H9 (cell line): Measurements from ENCODE around the gene MRTFB. TPM values are rescaled to one million over a fixed set of nuclear protein-coding genes. Genes with fewer than 3 reads are reported as not detected.
A peak's percentile ranks its signal among the peaks of the same experiment; 100 is the strongest.

ENCODE experiments used
- DNase-seq: peaks from one replicate; pipeline ENCODE4 v3.0.0-alpha.2; 2017
- H2AFZ ChIP-seq: one replicate; pipeline ENCODE4 v1.6.1; 2013; ENCODE audit warnings: mild to moderate bottlenecking, low read length, control low read depth, moderate library complexity
- H2AK5ac ChIP-seq: 2 replicates; pipeline ENCODE4 v1.6.1; 2013; ENCODE audit warnings: low read length, control low read depth, mixed read lengths; ENCODE audit not compliant: insufficient read length
- H2BK120ac ChIP-seq: one replicate; pipeline ENCODE4 v1.6.1; 2013; ENCODE audit warnings: low read depth, mild to moderate bottlenecking, low read length, control low read depth, inconsistent platforms; ENCODE audit not compliant: poor library complexity, severe bottlenecking
- H2BK12ac ChIP-seq: 2 replicates; pipeline ENCODE4 v1.6.1; 2013; ENCODE audit warnings: low read length, control low read depth, mixed read lengths, low read depth; ENCODE audit not compliant: insufficient read length
- H2BK15ac ChIP-seq: 2 replicates; pipeline ENCODE4 v1.6.1; 2013; ENCODE audit warnings: low read depth, low read length, control low read depth
- H2BK20ac ChIP-seq: one replicate; pipeline ENCODE4 v1.6.1; 2013; ENCODE audit warnings: low read depth, mild to moderate bottlenecking, low read length, control low read depth, inconsistent platforms; ENCODE audit not compliant: poor library complexity, severe bottlenecking
- H2BK5ac ChIP-seq: 2 replicates; pipeline ENCODE4 v1.6.1; 2013; ENCODE audit warnings: low read length, control low read depth, mixed read lengths; ENCODE audit not compliant: insufficient read length
- H3K14ac ChIP-seq: 2 replicates; pipeline ENCODE4 v1.6.1; 2013; ENCODE audit warnings: low read length, control low read depth; ENCODE audit not compliant: insufficient read depth
- H3K18ac ChIP-seq: 2 replicates; pipeline ENCODE4 v1.6.1; 2013; ENCODE audit warnings: low read depth, mild to moderate bottlenecking, mixed read lengths, low read length, control low read depth; ENCODE audit not compliant: insufficient read length
- H3K23ac ChIP-seq: 2 replicates; pipeline ENCODE4 v1.6.1; 2013; ENCODE audit warnings: low read length, control low read depth, mixed read lengths, low read depth; ENCODE audit not compliant: insufficient read length
- H3K23me2 ChIP-seq: 2 replicates; pipeline ENCODE4 v1.6.1; 2013; ENCODE audit warnings: low read depth, mild to moderate bottlenecking, mixed read lengths, low read length, control low read depth; ENCODE audit not compliant: insufficient read length, poor library complexity, severe bottlenecking
- H3K27ac ChIP-seq: 2 replicates; pipeline ENCODE4 v1.5.1; 2013; ENCODE audit warnings: low read length, control low read depth, mixed read lengths, low read depth; ENCODE audit not compliant: insufficient read length
- H3K27me3 ChIP-seq: 2 replicates; pipeline ENCODE4 v1.6.1; 2013; ENCODE audit warnings: low read length, control low read depth, inconsistent platforms; ENCODE audit not compliant: insufficient read depth
- H3K4ac ChIP-seq: 2 replicates; pipeline ENCODE4 v1.6.1; 2013; ENCODE audit warnings: low read depth, mild to moderate bottlenecking, control low read depth, inconsistent platforms, low read length, moderate library complexity
- H3K4me1 ChIP-seq: 2 replicates; pipeline ENCODE4 v1.6.1; 2013; ENCODE audit warnings: low read length, control low read depth, inconsistent platforms; ENCODE audit not compliant: insufficient read depth
- H3K4me2 ChIP-seq: 2 replicates; pipeline ENCODE4 v1.6.1; 2013; ENCODE audit warnings: low read length, control low read depth, mixed read lengths; ENCODE audit not compliant: insufficient read length, insufficient read depth
- H3K56ac ChIP-seq: 2 replicates; pipeline ENCODE4 v1.6.1; 2013; ENCODE audit warnings: low read depth, mild to moderate bottlenecking, mixed read lengths, low read length, control low read depth; ENCODE audit not compliant: insufficient read length
- H3K79me1 ChIP-seq: 2 replicates; pipeline ENCODE4 v1.6.1; 2013; ENCODE audit warnings: low read depth, mild to moderate bottlenecking, moderate library complexity, low read length, control low read depth, inconsistent platforms; ENCODE audit not compliant: insufficient read depth, poor library complexity, severe bottlenecking
- H3K79me2 ChIP-seq: 2 replicates; pipeline ENCODE4 v1.6.1; 2013; ENCODE audit warnings: low read length, control low read depth, inconsistent platforms; ENCODE audit not compliant: insufficient read depth
- H3K9ac ChIP-seq: 2 replicates; pipeline ENCODE4 v1.6.1; 2013; ENCODE audit warnings: low read length, control low read depth, mixed read lengths; ENCODE audit not compliant: insufficient read length; ENCODE audit errors: extremely low read depth
- H3K9me3 ChIP-seq: one replicate; pipeline ENCODE4 v1.6.1; 2013; ENCODE audit warnings: low read depth, low read length, inconsistent platforms; ENCODE audit not compliant: control insufficient read depth
- H3T11ph ChIP-seq: one replicate; pipeline ENCODE4 v1.6.1; 2013; ENCODE audit warnings: mild to moderate bottlenecking, low read length, control low read depth, inconsistent platforms
- H4K20me1 ChIP-seq: one replicate; pipeline ENCODE4 v1.6.1; 2013; ENCODE audit not compliant: control insufficient read depth, insufficient read length, insufficient read depth
- H4K5ac ChIP-seq: 2 replicates; pipeline ENCODE4 v1.6.1; 2013; ENCODE audit warnings: low read depth, mild to moderate bottlenecking, mixed read lengths, low read length, control low read depth; ENCODE audit not compliant: insufficient read length
- H4K8ac ChIP-seq: replicated peaks from 2 replicates; pipeline ENCODE4 v1.6.1; 2013; ENCODE audit warnings: low read length, control low read depth, mixed read lengths, low read depth; ENCODE audit not compliant: insufficient read length
- H4K91ac ChIP-seq: 2 replicates; pipeline ENCODE4 v1.6.1; 2013; ENCODE audit warnings: low read depth, mild to moderate bottlenecking, moderate library complexity, mixed read lengths, low read length, control low read depth; ENCODE audit not compliant: insufficient read length
- H3K27ac Mint-ChIP-seq, 3 experiments: 2 replicates in 2 of 3; 3 replicates in 1 of 3; pipeline ENCODE4 v1.8.0; 2020 to 2021; ENCODE audit warnings: mixed read lengths in 3 of 3, mild to moderate bottlenecking in 1 of 3, moderate library complexity in 1 of 3
- H3K27me3 Mint-ChIP-seq: 2 replicates; pipeline ENCODE4 v1.8.0; 2021; ENCODE audit warnings: low read depth, mild to moderate bottlenecking, moderate library complexity, mixed read lengths
- H3K36me3 Mint-ChIP-seq, 3 experiments: 2 replicates in 2 of 3; 3 replicates in 1 of 3; pipeline ENCODE4 v1.8.0; 2020 to 2021; ENCODE audit warnings: low read depth in 3 of 3, mixed read lengths in 3 of 3; ENCODE audit not compliant: insufficient read depth in 1 of 3
- H3K4me1 Mint-ChIP-seq, 2 experiments: 2 replicates each; pipeline ENCODE4 v1.8.0; 2020; ENCODE audit warnings: mixed read lengths in 2 of 2
- H3K4me3 Mint-ChIP-seq, 2 experiments: 2 replicates in 1 of 2; 3 replicates in 1 of 2; pipeline ENCODE4 v1.8.0; 2020 to 2021; ENCODE audit warnings: mild to moderate bottlenecking in 2 of 2, mixed read lengths in 2 of 2, moderate library complexity in 1 of 2
- H3K9me3 Mint-ChIP-seq, 2 experiments: 2 replicates in 1 of 2; 3 replicates in 1 of 2; pipeline ENCODE4 v1.8.0; 2020; ENCODE audit warnings: mild to moderate bottlenecking in 2 of 2, mixed read lengths in 2 of 2, moderate library complexity in 1 of 2
- WGBS: extraction: QIAGEN DNeasy Blood & Tissue Kit; methylation state at CpG from one replicate; pipeline ENCODE4 v1.1.7; 2013; ENCODE audit warnings: missing lambda C conversion rate, low lambda C conversion rate, mixed read lengths; ENCODE audit not compliant: insufficient read length; ENCODE audit errors: extremely low coverage; 5-methylcytosine and 5-hydroxymethylcytosine counted together
- total RNA-seq: library from RNA; stranded (reverse); gene quantifications from 2 replicates; pipeline ENCODE4 v1.2.1, GENCODE V29; 2021
- TF ChIP-seq, protein P1 (sequence below): fragments of 200-600 bp; sonication (generic); conservative IDR thresholded peaks from 3 replicates; pipeline ENCODE4 v1.8.0; 2021; ENCODE audit warnings: antibody characterized with exemption, mild to moderate bottlenecking

MRTFB gene
- total RNA-seq, 1 experiment from 2014 or later = 29.9 TPM

DNA sequence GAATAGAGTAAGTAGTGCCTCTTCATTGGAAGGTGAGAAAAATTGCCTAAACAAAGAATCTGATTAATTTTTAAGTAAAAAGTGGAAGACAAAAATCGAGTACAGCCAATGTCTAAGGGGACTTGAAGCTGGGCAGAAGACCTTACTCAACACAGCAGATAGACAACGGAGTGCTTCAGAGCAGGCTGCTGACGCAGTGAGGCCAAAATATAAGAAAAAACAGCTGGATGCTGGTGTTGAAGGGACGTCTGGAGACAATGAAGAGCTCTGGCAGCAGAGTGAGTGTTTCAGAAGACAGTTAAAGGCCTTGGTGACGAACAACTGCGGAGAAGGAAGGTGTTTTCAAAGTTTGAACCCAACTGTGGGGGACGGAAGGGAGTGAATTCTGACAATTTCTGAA is 169.8 kb downstream of the MRTFB start:
- WGBS = no CpG with 5 or more reads among the region's 7 CpGs
- H2AK5ac ChIP-seq = no peak overlapping the region
- 0 out of 7 replicates have a peak overlapping the region, but pooled peaks of 1 of the 3 experiments have one; percentile 0 for H3K27ac Mint-ChIP-seq
- no peak overlapping the region for H3K9ac ChIP-seq
- no peaks in the 10 kb centered on the region for H3K4me1 Mint-ChIP-seq
- no peak overlapping the region for H3K14ac ChIP-seq
- no peak overlapping the region for H3K27ac ChIP-seq
- H3T11ph ChIP-seq = no peak overlapping the region
- no peak overlapping the region for H3K4ac ChIP-seq
- H4K5ac ChIP-seq = no peak overlapping the region
- H3K27me3 Mint-ChIP-seq = no peaks in the 10 kb centered on the region
- H3K23ac ChIP-seq = no peak overlapping the region
- H3K27me3 ChIP-seq = no peaks in the 10 kb centered on the region
- no peaks in the 10 kb centered on the region for H3K4me1 ChIP-seq
- no peaks in the 10 kb centered on the region for H3K79me2 ChIP-seq
- TF ChIP-seq, protein P1, sequence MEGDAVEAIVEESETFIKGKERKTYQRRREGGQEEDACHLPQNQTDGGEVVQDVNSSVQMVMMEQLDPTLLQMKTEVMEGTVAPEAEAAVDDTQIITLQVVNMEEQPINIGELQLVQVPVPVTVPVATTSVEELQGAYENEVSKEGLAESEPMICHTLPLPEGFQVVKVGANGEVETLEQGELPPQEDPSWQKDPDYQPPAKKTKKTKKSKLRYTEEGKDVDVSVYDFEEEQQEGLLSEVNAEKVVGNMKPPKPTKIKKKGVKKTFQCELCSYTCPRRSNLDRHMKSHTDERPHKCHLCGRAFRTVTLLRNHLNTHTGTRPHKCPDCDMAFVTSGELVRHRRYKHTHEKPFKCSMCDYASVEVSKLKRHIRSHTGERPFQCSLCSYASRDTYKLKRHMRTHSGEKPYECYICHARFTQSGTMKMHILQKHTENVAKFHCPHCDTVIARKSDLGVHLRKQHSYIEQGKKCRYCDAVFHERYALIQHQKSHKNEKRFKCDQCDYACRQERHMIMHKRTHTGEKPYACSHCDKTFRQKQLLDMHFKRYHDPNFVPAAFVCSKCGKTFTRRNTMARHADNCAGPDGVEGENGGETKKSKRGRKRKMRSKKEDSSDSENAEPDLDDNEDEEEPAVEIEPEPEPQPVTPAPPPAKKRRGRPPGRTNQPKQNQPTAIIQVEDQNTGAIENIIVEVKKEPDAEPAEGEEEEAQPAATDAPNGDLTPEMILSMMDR = no peak
- H2BK5ac ChIP-seq = no peak overlapping the region
- H3K56ac ChIP-seq = no peak overlapping the region
- no peak overlapping the region for H4K8ac ChIP-seq
- H3K9me3 Mint-ChIP-seq = no peaks in the 10 kb centered on the region
- no peak overlapping the region for H3K4me3 Mint-ChIP-seq
- H2BK120ac ChIP-seq = no peak overlapping the region
- no peaks in the 10 kb centered on the region for H3K23me2 ChIP-seq
- H2AFZ ChIP-seq = no peak overlapping the region
- H3K18ac ChIP-seq = no peak overlapping the region
- H2BK20ac ChIP-seq = no peak overlapping the region
- no peak for DNase-seq
- no peak overlapping the region for H2BK12ac ChIP-seq
- no peak overlapping the region for H3K4me2 ChIP-seq
- H3K36me3 Mint-ChIP-seq = peaks cover 4 to 37% (median 17%) of the 10 kb centered on the region in 3 experiments; a peak in 6 of 7 replicates
- no peak overlapping the region for H2BK15ac ChIP-seq
- H4K91ac ChIP-seq = no peak overlapping the region
- no peaks in the 10 kb centered on the region for H4K20me1 ChIP-seq
- no peaks in the 10 kb centered on the region for H3K9me3 ChIP-seq
- no peaks in the 10 kb centered on the region for H3K79me1 ChIP-seq
